IPS-11a (cell line): Measurements from ENCODE around the gene RIC8A.
A peak's percentile ranks its signal among the peaks of the same experiment; 100 is the strongest.

Source experiments
- H3K4me3 ChIP-seq: one replicate; pipeline ENCODE4 v1.5.1; 2013; ENCODE audit warnings: low read depth, low read length, control low read depth

Gene RIC8A

DNA sequence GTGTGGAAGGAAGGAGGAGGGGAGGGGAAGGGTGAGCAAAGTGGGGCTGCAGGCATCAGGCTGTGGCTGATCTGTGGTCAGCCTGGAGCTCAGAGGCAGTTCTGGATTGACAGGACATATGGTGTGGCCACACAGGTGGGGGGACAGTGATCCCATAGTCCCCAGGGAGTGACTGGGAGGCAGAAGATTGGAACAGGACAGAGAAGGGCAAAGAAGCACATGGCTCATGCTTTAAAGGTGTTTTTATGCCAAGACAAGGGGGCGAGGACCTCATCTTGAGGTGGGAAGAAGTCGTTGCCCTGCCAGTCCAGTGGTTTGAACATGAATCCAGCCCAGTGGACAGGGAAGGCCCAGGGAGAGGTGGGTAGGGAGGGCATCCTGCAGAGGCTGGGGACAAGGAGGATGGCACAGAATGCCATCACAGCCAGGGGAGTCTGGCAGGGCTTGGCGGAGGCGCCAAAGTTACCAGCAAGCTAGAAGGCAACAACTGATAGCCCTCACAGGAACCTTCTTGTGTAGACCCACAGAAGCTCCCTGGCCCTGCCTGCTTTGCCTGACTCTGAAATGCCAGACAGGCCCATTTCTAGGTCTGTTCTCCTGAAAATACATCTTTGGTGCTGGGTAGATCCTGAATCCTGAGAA is 3.4 kb upstream of the RIC8A start:
- no peak overlapping the region for H3K4me3 ChIP-seq

DNA sequence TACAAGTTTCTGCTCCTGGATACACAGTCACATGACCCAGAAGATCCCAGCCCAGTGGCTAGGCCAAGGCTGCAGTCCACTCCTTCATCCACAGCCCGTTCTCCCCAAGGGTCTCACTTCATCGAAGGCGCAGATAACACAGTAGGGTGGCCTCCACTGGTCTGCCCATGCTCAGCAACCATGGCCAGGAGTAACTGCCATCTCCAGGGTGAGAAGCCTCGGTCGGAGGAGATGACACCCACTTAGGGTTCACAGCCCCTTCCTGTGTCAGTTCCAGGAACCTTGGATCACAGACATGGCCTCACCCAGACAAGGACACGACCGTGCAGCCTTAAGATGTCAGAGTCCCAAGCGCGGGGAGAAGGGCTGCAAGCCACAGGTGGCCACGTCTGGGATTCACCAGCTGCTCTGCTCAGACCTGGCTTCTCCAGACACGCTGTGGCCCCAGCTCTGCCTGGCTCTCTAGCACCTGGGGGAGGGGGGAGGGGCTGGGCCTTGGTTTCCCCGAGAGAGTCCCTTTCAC is 2.9 kb upstream of the RIC8A start:
- no peak overlapping the region for H3K4me3 ChIP-seq

DNA sequence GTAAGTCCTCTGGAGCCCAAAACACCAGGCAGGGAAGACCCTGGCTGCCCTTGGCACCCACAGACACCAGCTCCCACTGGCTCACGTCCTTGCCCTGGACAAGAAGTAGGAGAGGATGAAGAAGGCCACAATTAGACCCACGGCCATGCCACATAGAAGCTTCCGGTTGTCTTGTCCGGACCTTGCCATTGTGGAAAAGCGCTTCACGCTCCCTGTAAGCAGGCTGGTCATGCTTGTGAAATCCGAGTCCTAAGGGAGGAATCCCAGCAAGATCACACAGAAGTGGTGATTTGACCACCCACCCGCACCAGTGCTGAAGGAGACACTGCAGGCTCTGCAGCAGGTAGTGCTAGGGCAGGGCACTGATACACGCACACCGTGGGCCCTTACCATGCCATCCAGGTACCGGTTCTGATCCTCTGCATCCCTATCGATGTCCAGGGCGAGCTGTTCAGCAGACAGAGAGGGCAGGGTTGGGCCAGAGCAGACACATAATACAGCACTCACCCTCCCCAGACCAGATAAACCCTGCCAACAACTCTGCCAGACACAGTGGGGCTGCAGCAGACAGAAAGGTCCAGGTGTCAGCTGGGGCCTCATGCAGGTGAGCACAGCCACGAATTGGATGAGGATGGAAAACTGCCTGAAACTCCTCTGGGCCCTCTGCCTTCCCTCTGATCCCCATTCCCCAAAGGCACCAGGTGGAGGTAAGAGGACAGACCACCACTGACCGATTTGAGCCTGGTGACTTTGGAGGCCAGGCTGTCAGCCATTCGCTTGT is 2.1 kb upstream of the RIC8A start:
- H3K4me3 ChIP-seq: no peak overlapping the region

DNA sequence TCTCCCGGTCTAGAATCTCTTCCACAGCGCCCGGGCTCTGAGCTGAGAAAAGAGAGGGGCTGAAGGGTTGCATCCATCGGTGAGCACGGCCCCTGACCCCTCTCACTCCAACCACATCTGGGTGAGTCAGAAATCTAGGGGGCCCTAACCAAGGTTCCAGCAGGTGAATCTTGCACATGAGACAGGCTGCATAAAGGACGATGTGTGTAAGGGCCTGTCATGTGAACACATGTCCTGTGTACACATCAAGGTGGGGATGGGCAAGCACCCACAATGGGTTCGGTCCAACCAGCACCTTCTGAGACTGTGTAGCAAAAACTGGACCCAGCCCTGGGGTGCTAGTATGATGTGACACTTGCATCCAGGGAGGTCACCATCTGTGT is 1.5 kb upstream of the RIC8A start:
- no peak overlapping the region for H3K4me3 ChIP-seq

DNA sequence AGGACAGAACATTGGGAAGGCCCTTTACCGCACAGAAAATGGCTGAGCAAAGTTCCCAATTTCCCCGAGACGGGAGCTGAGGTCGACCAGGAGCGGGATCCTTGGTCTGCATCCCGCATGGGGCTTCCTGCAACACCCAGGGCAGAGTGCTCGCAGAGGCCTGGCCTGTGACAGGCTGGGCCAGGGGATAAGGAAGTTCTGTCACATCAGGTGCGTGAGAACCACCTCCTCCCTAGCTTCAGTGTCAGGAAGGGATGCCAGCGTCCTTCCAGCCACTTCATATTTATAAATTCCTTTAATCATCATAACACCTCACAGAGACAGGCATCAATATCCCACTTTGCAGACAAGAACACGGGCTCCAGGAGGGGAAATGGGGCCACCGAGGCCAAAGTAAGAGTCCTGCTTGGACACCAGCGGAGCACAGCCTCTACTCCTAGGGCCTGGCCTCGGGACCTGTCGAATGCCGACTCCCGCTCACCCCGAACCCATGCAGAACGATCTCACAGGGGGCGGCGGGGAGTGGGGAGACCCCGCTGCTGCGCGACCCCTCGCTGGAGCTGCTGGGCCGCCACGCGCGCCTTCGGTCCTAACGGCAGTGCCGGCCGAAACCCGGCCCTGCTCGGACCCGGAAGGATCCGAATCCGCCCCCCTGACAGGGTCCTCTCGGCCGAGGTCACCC is 841 bp upstream of the RIC8A start:
- peak overlapping the region; percentile 95 for H3K4me3 ChIP-seq

DNA sequence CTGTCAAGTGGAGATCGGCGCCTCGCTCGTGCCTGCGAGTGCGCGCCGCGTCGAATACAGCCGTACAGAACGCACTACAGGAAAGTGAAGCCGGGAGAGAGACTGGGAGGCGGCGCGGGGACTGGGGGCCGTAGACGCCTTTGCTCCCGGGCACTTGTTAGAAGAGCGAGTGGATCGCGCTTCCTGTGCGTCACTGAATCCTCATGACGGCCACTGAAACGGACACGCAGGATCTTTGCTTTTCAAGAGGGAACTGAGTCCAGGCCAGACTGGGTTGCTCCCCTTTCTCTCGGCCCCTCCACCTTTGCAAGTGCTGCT is 314 bp downstream of the RIC8A start:
- H3K4me3 ChIP-seq: peak overlapping the region; percentile 95

DNA sequence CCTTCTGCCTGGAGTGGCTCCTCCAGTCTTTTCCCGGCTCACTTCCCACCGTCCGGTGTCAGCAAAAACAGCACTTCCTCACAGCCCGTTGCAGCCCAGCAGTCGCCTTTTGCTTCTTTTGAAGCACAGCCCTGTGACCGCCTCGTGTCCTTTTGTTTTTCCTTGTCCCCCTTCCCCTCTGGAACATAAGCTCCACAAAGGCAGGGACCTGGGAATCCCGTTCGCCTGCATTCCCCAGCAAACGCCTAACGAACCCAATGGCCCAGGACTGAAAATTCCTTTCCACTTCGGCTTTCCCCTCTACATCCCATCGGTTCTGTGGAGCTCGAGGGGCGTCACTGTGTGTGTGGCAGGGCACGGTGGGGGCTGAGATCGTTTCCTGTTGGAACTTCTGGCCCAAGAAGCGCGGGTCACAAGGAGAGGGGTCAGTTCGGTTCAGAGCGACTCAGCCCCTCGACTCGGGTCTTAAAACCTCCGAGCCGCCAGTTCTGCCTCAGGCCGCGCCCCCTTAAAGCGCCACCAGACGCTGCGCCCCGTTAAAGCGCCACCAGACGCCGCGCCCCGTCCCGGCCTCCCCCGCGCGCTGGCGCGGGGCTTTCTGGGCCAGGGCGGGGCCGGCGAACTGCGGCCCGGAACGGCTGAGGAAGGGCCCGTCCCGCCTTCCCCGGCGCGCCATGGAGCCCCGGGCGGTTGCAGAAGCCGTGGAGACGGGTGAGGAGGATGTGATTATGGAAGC is 841 bp downstream of the RIC8A start:
- peak overlapping the region; percentile 95 for H3K4me3 ChIP-seq

DNA sequence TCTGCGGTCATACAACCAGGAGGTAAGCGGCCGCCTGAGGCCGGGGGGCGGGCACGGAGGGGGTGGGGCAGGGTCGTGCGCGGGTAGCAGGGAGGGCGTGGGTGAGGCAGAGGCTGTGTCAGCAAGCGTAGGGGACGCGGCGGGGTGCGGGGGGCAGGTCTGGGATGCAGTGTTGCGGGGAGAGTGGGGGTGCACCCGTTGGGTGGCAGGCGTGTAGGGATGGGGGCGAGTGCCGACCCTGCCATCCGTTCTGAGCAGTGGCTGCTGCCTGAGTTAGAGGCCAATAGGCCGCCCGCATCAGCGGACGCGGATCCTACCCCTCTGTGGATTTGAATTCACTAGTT is 1.4 kb downstream of the RIC8A start:
- H3K4me3 ChIP-seq: peak overlapping the region; percentile 95

DNA sequence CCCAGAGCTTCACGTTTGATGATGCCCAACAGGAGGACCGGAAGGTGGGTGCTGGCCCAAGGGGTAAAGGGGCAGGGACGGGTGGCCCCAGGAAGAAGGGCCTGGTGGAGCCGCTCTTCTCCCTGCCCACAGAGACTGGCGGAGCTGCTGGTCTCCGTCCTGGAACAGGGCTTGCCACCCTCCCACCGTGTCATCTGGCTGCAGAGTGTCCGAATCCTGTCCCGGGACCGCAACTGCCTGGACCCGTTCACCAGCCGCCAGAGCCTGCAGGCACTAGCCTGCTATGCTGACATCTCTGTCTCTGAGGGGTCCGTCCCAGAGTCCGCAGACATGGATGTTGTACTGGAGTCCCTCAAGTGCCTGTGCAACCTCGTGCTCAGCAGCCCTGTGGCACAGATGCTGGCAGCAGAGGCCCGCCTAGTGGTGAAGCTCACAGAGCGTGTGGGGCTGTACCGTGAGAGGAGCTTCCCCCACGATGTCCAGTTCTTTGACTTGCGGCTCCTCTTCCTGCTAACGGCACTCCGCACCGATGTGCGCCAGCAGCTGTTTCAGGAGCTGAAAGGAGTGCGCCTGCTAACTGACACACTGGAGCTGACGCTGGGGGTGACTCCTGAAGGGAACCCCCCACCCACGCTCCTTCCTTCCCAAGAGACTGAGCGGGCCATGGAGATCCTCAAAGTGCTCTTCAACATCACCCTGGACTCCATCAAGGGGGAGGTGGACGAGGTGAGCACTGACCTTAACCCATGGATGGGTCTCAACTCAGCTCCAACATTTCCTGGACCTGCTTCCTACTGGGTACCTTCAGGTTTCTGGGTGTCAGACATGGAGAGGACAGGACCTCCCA is 2.0 kb downstream of the RIC8A start:
- peak overlapping the region; percentile 95 for H3K4me3 ChIP-seq

DNA sequence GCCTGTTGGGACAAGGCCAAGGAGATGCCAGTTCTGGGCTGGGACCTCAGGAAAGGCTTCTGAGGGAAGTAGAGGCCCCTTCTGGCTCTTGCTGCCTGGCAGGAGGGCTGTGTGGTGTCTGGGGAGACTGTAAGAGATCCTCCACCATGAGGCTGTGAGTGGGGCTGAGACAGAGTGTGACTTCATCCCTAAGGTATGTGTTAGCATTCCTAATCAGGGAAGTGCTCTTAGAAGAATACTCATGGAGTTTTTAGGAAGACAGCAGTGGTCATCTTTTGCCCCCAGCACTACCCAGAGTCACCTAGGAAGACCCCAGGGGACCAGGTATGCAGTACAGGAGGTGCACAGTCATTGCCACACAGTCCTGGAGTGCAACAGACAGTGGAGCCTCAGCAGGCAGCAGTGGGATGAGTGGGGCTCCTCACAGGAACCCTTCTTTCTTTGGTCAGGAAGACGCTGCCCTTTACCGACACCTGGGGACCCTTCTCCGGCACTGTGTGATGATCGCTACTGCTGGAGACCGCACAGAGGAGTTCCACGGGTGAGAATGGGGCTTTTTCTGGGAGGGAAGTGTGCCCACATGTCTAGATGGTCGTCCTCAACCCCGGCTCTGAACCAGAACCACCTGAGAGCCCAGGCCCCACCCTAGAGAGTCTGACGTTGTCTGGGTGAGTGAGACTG is 2.8 kb downstream of the RIC8A start:
- H3K4me3 ChIP-seq: no peak overlapping the region

DNA sequence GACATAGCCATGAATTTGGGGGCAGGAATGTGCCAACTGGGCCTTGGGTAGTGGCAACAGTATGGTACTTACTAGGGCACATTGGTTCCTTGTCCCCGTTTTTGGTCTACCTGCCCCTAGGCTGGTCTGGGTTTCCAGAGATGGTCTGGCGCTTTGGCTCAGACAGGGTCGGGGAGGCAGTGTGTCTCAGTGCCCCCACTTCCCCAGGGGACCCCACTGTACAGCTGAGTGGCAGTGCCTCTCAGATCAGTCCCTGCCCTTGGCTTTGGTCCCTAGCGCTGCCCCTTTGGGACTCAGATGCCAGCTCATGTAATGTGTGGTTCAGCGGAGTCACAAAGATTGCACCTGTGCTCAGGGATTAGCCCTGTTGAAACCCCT is 3.3 kb downstream of the RIC8A start:
- no peak overlapping the region for H3K4me3 ChIP-seq

DNA sequence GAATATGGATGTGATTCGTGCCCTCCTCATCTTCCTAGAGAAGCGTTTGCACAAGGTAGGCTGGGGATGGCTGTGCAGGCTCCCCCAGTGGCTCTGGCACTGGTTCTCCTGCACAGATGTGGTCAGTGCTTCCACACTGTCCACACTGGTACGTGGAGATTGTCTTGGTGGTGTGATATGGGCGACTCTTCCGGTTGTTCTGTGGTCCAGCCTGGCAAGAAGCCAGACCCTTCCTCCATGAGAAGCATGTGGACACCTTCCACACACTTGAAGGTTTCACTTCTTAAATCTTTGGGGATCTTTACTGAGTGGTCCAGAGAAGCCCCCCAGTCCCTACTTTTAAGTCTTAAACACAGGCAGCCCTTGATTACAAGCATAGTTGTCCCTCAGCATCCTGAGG is 3.8 kb downstream of the RIC8A start:
- H3K4me3 ChIP-seq: no peak overlapping the region

DNA sequence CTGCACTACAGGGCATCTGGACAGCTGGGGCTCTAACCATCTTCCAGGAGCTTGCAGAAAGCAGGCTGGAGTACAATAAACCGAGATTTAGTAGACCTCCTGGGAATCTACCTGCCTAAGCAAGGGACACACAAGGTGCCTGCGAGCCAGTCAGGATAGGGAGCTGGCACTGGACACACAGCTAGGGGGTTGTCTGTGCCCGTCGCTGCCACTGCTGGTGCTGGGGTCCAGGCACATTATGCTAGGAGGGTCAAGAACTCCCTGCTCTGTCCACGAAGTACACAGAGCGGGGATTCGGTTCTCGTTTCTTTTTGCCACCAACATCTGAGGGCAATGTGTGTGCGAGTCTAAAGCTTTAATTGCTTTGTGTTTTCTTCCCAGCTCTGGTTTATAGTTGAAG is 4.2 kb downstream of the RIC8A start:
- H3K4me3 ChIP-seq: no peak overlapping the region

DNA sequence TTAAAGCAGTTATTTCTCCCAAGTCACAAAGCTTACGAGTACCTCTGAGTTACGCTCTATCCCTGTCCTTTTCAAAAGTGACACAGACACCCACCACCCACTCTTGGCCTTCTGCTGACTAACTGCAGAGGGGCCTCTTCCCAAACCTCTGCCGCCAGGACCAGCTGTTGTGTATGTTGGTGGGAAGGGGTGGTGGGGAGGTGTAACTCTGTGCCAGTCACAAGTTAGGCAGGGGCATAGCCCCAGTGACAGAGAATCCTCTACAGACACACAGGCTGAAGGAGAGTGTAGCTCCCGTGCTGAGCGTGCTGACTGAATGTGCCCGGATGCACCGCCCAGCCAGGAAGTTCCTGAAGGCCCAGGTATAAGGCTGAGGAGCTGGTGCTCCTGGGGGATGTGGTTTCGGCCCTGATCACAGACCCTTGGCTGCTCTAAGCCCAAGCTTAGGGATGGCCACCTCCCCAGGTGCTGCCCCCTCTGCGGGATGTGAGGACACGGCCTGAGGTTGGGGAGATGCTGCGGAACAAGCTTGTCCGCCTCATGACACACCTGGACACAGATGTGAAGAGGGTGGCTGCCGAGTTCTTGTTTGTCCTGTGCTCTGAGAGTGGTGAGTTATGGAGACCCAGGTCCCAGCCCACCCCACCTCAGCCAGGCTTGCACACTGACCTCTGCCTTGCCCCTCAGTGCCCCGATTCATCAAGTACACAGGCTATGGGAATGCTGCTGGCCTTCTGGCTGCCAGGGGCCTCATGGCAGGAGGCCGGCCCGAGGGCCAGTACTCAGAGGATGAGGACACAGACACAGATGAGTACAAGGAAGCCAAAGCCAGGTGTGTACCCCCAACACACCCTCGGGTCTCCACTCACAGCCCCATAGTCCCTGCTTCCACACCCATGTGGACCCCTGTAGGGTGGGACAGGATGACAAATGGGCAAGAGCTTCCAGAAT is 4.9 kb downstream of the RIC8A start:
- no peak overlapping the region for H3K4me3 ChIP-seq

DNA sequence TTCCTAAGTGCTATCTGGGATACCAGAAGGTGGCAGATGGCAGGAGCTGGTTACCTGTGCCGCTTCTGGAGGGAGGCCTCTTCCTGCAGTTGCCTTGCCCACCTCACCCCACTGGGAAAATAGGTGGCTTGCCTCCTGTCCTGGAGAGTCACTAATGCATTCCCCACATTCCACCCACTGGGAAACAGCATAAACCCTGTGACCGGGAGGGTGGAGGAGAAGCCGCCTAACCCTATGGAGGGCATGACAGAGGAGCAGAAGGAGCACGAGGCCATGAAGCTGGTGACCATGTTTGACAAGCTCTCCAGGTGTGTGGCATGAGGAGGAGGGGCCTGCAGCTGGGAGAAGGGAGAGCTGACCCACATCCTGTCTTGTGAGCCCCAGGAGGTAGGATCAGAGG is 5.6 kb downstream of the RIC8A start:
- no peak overlapping the region for H3K4me3 ChIP-seq

DNA sequence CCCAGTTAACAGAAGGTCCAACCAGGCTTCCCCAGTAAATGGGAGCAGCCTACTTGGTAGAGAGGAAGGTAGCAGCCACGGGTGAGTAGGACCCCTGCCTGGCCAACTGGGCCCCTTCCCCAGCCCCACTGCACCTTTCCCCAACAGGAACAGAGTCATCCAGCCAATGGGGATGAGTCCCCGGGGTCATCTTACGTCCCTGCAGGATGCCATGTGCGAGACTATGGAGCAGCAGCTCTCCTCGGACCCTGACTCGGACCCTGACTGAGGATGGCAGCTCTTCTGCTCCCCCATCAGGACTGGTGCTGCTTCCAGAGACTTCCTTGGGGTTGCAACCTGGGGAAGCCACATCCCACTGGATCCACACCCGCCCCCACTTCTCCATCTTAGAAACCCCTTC is 6.6 kb downstream of the RIC8A start:
- H3K4me3 ChIP-seq: no peak overlapping the region

DNA sequence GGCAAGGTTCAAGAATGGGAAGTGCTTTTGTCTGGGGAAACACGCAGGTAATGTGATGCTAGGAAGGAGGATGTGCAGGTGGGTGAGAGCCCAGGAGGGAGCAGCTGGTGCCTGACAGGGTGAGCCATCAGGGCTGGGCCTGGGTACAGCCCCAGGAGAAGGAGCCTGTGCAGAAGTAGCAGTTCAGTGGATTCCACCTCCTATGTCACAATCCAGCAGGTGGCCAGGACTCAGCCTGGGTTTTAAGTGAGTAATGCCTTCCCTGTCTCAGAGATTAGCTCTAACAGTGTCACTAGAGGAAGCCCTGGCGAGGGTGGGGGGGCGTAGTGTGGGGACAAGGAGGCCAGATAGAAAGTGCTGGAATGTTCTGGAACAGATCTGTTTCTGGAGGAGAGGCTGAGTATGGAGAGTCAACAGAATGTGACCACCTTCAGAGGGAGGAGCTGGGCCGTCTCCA is 8.1 kb downstream of the RIC8A start:
- H3K4me3 ChIP-seq: no peak overlapping the region

DNA sequence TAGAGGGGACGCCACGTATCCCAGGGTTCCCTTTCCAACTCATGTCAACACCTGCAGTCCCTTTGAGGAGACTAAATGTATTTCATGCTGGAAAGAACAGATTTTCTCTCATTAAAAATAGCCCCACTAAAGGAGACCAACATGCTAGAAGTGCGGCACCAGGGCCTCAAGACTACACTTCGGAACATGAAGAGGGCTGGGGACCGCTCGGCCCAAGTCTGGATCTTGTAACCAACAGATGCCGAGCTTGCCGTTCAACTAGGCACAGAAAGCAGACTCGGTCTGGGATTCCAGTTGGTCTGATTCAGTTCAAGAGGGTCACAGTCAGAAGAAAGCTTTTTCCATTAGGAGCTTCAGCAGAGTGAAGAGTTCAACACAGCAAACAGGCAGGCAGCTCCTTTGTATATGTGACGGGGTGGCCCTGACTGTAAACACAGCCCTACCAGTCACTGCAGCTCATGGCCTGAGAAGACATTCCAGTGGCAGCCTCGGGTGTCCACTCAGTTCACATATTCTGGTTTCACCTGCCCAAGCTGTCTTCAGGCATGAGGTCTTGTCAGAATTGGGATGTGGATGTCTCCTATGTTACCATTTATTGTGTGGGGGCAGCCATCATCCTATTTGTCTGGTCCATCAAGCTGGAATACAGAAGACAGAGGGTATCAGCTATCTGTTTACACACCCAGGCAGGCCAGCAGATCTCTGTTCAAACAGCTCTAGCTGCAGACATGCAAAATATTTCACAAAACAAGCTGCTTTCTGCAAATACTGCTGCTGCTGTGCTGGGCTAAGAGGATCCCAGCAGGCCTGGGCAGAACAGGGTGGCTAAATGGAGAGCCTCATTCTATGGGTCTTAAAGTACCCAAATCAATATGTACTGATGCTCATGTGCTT is 8.8 kb downstream of the RIC8A start:
- H3K4me3 ChIP-seq: no peak overlapping the region
